ENCODE results near the gene FAM221B.

Gene FAM221B

DNA sequence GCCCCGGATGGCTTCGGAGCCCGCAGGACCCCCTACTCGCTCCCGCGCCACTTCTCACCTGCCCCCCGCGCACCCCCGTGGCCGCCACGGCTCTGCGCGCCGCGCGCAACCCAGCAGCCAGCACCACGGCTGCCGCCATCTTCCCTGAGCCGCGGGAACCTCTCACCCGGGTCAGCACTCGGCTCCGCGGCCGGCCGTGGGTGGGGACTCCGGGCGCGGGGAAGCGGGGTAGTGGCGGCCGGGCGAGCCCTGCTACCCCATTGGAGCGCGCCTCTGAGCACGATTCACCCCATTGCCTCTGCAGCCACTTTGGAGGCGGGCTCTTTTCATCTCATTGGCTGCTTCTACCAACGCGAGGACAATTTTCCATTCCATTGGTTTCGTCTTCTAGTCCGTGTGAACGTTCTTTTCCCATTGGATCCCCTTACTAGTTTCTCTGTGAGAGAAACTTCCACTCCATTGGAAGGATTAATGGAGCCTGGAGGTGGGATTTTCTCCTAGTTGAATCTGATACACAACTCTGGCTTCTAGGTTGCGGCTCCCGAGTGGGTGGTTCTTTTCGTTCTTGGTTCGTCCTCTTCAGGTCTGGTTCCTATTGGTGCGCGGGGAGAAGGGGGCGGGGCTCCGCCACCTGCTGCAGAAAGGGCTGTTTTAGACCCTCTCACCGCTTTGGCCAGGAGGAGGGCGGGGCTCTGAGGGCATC lies 13.5 kb downstream of the FAM221B start, which contains the start of gene HINT2:
Gene HINT2, minus strand, starts transcription at position 202 of the 703 bp plus-strand sequence. Its CDS starts 63 bp downstream, at position 139.
- DNase-seq, result peak; percentile 98

DNA sequence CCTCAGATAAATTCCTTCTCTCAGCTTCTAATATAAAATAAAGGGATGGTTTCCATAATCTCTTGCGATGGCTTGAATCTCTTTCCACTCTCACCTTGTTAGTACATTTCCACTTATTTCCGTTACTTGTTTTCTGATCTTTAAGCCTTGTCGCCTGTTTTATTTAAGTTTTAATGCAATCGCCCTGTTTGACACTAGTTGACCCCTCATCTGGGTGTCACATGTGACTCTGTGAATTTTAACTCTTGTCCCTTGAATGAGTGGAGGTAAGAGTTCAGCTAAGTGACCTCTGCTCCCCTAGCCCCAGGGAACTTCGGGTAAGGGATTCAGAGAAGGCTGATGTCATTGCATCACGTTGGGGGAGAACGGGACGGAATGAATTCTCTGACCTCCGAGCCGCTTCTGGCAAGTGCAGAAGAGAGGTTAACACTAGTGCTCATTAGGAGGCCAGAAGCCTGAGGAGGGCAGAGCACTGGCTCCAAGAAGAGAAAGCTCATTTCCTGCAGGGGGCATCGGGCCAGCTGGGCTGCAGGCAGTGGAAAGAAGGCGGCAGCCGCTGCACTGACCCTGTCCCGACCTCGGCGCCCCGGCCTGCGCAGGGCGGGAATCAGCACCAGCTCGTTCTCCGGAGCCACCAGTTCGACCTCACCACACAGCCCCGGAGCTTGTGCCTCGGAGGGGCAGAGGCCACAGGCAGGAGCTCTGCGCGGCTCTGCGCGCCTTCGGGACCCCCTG lies 14.3 kb downstream of the FAM221B start:
- peak; percentile 35 for DNase-seq

DNA sequence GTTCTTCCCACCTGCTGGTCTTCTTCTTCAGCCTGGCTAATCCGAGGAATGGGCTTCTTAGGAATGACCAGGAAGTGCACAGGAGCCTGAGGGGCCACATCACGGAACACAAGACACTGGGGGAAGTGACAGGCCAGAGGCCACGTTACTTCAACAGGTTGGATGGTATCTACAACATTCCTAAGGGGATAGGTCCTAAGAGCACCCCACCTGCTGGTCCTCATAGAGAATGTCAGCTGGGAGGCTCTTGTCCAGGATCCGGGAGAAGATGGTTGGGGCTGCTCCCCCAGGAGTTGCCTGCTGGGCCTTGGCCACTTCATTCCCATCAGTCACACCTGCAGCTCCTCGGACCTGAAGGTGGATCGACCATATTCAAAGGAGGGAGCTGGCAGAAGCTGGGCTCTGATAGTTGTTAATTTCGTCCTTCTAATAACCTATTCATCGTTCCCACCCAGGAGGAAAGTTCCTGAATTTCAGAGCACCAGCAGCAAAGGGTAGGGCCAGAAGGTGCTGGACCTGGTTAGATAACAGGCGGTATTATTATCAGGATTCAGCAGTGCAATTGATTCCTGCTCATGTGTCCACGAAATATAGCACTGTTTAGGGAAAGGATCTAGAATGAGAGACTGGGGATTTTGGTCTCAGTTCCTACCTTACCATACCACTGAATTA lies 15.0 kb downstream of the FAM221B start:
- DNase-seq, result no peak

DNA sequence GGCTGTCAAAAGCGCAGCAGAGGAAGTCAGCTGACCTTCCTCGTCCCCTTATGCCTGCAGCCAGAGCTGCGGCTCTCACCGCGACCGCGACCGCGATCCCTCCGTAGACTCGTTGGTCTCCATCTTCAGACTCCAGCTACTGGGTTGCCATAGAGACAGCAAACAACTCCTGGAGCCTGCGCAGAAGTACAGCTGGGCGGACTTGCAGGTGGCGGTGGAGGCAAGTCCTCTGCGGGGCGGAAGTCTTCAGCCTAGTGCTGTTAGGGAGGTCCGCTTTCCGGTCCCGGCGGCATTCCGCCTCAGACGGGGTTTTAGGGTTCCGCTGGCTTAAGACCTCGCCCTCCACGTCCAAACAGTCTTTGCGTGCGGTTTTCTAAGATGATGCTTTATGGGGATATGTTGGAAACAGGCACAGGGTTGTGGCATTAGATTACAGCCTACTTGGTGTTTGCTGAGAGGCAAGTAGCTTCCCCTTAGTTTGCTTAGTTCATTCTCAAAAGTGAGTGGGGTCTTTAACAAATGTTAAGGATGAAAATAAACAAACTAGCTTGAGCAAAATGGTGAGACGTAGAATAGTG lies 16.4 kb downstream of the FAM221B start, which contains the start of gene SPAG8:
Gene SPAG8, minus strand, starts transcription at position 238 of the 578 bp plus-strand sequence. Its CDS starts 115 bp downstream, at position 123.
- DNase-seq, result peak; percentile 98

DNA sequence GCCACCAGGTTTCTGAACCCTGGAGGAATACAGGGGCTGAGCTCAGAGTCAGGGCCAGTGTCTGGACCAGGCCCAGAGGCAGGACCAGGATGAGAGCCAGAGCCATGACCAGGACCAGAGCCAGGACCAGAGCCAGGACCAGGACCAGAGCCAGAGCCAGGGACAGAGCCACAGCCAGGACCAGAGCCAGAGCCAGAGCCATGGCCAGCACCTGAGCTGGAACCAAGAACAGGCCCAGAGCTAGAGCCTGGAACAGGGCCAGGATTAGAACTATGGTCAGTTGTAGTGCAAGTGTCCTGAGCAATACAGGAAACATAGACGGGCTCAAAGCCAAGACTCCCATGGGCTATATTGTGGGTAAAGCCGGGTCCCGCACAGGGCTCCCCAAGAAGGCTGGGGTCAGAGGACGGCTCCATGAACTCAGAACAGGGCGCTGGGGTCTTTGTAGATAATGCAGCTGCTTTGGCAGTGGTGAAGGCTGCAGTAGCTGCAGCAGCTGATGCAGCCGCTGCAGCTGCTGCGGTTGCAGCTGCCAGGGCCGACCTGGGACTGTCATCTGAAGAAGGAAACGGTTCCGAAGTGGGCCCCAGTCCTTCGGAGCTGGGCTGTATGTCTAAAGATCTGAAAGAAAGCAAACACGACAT lies 17.0 kb downstream of the FAM221B start:
- no peak for DNase-seq

DNA sequence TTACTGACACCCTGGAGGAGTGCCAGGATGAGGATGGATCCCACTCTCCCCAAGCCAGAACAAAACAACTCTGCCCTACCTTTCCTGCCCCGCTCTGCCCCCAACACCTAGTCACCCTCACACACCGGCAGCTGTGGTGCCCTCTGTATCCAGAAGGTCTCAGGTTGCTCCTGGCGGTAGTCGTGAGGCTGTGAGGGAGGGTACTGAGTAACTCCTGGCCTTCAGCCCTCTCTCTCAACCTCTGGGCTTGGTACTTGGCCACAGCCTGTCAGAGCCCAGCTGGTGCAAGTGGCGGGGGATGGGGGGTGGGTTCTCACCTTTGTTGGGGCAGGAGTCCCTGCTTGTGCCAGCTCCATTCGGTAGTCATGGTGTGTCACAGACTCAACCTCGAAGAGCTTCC lies 18.4 kb downstream of the FAM221B start:
- DNase-seq, result no peak

DNA sequence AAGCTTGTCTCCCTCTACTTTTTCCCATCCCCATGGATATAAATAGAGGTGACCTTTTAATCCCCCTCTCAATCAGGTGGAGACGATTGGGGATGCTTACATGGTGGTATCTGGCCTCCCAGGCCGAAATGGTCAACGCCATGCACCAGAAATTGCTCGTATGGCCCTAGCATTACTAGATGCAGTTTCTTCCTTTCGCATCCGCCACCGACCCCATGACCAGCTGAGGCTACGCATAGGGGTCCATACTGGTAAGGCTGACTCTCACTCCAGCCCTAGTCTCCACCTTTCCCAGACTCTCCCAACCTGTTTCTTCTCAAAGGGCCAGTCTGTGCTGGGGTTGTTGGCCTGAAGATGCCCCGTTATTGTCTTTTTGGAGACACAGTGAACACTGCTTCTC lies 20.1 kb downstream of the FAM221B start:
- DNase-seq, result no peak

DNA sequence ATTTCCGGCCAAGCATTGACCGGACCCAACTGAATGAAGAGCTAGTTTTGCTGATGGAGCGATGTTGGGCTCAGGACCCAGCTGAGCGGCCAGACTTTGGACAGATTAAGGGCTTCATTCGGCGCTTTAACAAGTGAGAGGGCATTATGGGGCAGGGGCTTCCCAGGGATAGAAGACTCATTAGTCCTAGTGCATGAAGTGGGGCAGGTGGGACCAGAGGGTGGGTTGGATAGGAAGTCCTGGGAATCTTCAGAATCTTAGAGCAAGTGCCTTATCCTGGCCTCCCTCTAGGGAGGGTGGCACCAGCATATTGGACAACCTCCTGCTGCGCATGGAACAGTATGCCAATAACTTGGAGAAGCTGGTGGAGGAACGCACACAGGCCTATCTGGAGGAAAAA lies 22.4 kb downstream of the FAM221B start:
- no peak for DNase-seq

DNA sequence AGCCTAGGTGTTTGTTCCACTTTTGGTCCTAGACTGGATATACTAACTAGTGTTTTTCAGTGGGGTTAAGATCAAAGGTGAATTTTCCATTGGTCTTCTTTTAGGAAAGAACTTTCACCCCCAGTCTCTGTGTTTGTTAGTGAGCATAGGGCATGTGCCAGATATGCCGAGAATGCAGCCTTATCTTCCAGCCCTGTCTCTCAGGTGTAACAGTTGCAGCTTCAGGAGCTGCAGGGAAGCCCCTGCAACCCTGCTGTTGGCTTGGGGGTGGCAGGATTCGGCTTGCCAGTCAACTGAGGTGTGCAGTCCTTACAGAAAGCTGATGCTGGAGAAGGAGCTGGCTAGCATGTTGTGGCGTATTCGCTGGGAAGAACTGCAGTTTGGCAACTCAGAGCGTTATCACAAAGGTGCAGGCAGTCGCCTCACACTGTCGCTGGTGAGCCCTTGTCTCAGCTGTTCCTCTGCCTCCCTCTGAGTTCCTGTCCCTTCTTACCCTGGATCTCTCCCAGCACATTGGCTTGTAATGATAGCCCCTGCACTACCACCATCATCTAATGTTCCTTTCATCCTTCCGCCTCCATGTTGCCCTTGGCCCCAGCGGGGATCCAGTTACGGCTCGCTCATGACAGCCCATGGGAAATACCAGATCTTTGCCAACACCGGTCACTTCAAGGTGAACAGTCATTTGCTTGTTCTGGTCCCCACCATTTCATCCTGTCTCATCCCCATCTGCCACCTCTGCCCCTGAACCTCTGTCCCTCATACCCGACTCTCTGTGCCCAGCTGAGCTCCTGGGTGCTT lies 27.0 kb downstream of the FAM221B start:
- no peak for DNase-seq

DNA sequence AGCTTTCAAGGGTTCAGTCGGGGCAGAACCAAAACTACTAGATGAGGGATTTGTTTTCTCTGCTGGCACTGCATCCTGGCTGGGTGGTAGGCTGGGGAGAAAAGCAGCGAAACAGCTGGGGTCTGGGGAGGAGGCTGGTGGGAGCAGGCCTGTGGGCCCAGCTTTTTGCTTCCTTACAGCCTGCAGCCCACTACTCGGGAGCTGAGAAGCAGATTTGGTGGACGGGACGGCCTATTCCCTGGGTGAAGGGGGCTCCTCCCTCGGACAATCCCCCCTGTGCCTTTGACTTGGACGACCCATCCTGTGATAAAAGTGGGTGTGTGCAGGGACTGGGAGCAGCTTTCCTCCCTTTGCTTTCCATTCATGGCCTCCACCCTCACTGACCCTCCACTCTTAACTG lies 28.0 kb downstream of the FAM221B start:
- DNase-seq, result no peak

DNA sequence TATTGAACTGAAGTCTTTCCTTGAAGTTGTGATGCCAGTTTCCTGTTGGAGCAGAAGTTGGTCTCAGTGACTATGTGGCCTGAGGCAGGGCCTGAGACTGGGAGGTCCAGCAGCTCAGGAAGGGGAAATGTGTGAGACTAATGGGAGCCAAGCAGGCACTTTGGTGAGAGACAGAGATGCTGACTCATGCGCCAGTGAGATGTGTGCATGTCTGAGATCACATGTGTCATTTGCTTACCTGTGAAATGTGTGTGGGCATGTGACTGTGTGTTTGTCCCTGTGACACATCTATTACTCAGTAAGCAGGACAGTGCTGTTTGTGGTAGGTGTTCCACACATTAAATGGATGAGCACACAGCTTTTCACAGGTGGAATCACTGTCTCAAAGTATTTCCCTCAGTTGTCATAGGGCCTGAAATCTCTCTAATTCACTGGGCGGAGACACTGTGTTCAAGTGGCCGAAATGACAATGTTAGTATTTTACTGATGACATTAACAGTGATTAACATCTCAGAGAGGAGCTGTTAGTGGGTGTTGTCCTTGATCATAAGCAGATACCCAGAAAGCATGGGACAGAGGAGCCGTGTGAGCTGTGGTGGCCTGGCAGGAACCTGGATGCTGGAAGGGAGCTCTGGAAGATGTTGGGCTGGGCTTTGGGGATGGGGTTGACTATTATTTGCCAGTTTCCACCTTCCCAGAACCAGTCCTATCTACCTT lies 29.7 kb downstream of the FAM221B start:
- DNase-seq, result no peak

DNA sequence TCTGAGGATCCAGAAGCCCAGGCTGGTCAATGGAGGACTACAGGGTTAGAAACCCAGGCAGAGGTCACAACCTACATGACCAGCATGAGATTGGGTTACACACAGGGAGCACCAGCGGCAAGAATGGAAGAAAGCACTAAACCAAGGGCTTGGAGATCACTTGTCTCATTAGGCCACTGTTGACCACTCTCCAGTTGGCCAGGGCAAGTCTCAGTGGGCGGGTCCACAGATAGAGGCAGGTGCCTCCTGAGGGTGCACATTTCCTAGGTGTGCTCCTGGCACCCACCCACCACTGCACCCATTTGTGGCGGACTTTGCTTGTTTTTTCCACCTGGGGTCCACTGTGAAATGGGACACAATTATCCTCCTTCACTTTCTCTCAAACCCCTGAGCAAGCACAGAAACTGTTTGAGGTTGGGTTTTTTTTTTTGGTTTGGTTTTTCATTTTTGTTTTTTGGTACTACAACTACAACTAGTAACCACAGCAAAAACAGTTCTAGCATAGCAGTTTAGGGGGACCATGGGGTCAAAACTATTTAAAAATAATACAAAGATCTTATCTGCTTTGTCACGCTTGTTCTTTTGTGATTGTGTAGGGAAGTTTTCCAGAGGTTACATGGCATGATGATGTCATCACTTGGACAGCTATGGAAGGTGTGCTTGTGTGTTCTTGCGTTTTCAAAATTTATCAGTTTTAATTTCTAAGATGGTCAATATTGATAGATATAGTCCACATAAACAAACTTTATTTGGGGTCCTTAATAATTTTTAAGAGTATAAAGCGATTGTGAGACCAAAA lies 31.0 kb downstream of the FAM221B start:
- no peak for DNase-seq

DNA sequence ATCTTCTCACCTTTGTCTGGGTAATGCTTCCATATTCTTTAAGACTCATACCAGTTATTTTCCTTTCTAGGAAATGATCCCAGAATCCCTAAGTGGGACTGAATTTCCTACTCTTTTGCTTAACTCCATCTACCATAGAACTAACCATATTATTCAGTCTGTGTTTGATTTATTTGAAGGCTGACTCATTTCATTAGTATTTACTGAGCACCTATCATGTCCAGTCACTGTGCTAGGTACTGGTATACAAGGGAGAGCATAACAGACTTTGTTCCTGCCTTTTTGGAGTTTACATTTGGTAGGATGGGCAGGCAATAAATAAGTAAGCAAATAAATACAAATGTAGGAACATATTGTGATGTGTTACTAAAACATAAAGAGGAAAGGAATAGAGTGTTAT lies 32.8 kb downstream of the FAM221B start:
- DNase-seq, result no peak

DNA sequence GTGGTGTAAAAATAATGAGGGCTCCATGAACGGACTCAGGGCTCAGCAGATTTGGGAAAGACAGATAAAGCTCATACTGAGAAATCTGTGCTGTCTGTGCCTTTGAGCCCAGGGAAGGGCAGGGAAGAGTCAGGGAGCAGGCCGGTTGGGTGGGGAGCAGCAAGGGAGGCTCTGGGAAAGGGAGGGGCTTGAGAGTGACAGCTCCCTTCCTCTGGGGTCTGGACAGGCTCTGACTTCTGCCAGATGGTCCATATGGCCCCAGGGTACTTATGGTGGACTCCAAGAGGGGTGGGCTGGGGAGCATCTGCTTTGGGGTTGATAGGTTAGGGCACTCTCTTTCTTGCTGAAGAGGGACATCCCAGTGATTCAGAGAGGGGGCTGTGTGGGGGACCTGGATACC lies 35.1 kb downstream of the FAM221B start:
- DNase-seq, result no peak

DNA sequence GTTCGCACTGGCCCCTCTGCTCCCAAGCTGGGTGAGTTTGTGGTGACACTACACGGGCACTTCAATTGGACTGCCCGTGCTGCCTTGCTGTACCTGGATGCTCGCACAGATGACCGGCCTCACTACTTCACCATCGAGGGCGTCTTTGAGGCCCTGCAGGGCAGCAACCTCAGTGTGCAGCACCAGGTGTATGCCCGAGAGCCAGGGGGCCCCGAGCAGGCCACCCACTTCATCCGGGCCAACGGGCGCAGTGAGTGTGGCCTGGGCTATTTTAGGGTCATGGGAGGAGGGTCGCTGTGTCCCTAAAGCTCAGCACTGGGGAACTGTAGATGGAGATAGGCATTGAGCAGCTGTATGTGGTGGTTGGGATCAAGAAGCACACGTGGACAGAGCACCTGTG lies 35.7 kb downstream of the FAM221B start:
- no peak for DNase-seq

DNA sequence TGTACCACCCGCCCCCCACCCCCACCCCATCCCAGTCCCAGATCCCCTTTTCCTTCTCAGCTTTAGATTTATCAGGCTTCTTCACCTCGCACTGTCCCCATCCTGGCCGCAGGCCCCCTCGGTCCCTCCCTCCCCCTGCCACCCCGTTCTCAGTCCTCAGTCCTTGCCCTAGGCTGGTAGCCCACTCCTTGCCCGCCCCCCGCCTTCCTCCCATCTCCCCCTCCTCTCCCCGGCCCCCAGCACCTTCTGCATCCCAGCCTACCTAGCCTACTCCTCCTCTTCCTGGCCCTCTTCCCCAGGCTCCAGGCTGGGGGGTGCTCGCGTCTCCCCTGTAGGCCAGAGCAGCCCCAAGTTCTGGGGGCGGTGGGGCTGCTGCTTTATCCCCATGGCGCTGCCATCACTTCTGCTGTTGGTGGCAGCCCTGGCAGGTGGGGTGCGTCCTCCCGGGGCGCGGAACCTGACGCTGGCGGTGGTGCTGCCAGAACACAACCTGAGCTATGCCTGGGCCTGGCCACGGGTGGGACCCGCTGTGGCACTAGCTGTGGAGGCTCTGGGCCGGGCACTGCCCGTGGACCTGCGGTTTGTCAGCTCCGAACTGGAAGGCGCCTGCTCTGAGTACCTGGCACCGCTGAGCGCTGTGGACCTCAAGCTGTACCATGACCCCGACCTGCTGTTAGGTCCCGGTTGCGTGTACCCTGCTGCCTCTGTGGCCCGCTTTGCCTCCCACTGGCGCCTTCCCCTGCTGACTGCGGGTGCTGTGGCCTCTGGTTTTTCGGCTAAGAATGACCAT lies 36.3 kb downstream of the FAM221B start:
- no peak for DNase-seq

DNA sequence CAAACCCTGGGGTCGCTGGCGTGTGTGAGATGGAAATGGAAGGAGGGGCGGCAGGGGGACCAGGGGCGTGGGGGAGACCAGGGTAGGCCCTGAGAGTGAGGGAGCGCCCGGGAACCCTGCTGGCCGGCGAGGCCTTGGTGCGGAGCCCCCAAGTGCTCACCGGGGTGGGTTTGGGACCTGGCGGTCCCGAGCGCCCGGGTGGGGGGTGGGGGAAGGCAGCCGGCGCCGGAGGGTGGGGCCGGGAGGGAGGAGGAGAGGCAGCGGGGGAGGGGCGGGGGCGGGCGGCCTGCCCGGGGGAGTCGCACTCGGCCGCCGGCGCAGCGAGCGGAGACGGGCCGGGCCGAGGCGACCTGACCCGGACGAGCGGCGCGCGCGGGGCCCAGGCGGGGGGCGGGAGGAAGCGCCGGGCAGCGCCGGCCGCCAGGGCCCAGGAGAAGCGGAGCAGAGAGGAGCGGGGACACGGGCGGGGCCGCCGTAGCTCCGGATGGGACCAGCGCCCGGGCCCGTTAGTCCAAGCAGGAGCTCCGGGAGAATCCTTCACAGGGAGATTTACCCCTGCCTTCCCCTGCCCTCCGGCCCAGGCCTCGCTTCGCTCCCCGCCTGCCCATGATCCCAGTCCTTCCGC lies 37.1 kb downstream of the FAM221B start, which contains the start of gene NPR2:
Gene NPR2, plus strand, starts transcription at position 295 of the 625 bp plus-strand sequence. CDS start 818 bp downstream, outside the sequence.
- DNase-seq, result no peak

DNA sequence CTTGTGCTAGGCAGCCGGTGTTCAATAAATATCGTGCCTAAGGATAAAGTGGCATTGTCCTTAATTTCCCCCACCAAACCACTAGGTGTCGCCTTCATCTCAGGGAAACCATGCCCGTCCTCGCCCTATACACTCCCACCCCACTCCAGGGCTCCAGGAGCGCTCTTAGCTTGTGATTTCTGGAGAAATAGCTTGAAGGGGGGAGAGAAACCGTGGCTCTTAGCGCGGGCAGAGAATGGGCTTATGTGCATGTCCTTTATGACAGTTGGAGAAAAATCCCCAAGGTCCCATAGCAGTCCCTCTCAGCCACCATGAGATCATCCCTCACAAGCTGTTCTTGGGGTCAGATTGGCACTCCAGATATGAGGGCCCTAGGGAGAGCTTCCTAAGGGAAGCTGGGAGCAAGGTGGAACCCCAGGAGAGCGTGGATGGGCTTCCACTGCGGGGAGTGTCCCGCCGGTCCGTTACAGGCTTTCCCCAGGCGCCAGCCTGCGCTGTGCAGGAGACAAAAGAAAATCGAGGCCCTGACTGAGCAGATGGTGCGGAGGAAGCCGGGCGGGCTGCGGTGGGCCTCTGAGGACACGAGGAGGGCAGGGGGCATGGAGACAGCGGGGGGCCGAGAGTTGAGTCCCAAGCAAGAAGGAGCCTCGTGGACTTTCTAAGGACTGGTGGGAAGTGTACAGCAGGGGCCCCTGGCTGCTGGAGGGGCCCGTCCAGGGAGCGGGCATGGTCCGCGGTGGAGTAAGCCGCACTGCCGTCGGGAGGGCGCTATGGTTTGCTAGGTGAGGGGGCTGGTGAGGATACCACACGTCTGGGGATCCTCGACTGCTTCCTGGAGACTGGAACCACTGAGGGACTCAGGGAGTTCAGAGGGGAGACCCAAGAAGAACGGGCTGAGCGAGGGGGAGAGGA lies 37.9 kb downstream of the FAM221B start:
- peak; percentile 75 for DNase-seq
